Naive B cell (primary cell): ENCODE results near the gene VASH2. TPM values are rescaled to one million over a fixed set of nuclear protein-coding genes. Genes with fewer than 3 reads are reported as not detected.
"Not testable (repeated sequence)": the region's sequence is repeated elsewhere in the genome, so short reads cannot be mapped to it uniquely, and the experiment has no call there.

ENCODE experiments used
- ATAC-seq, 2 donors: fragments of 150-1000 bp; cut with Tn5 transposase; 2 replicates each; pipeline ENCODE4 v1.10.0; 2021; ENCODE audit warnings: low read depth in 2 of 2, mild to moderate bottlenecking in 2 of 2, moderate library complexity in 2 of 2
- DNase-seq: peaks from one replicate; pipeline ENCODE4 v3.0.0; 2022
- H3K27ac Mint-ChIP-seq, 6 donors: one replicate each; pipeline ENCODE4 v1.8.0; 2020 to 2022; ENCODE audit warnings: mild to moderate bottlenecking in 6 of 6, mixed read lengths in 6 of 6, moderate library complexity in 5 of 6, inconsistent platforms in 2 of 6
- H3K27me3 Mint-ChIP-seq, 3 donors: one replicate each; pipeline ENCODE4 v1.8.0; 2021 to 2022; ENCODE audit warnings: mixed read lengths in 3 of 3, mild to moderate bottlenecking in 1 of 3
- H3K36me3 Mint-ChIP-seq, 2 donors: one replicate each; pipeline ENCODE4 v1.8.0; 2020 to 2022; ENCODE audit warnings: mixed read lengths in 2 of 2, inconsistent platforms in 1 of 2, mild to moderate bottlenecking in 1 of 2
- H3K4me1 Mint-ChIP-seq, 3 donors: one replicate each; pipeline ENCODE4 v1.8.0; 2020 to 2022; ENCODE audit warnings: mixed read lengths in 3 of 3, inconsistent platforms in 1 of 3, mild to moderate bottlenecking in 1 of 3, moderate library complexity in 1 of 3
- H3K4me3 Mint-ChIP-seq, 8 donors: one replicate each; pipeline ENCODE4 v1.8.0; 2020 to 2022; ENCODE audit warnings: mild to moderate bottlenecking in 8 of 8, mixed read lengths in 8 of 8, moderate library complexity in 8 of 8, inconsistent platforms in 2 of 8
- H3K9me3 Mint-ChIP-seq, 7 donors: one replicate each; pipeline ENCODE4 v1.8.0; 2020 to 2022; ENCODE audit warnings: mixed read lengths in 7 of 7, mild to moderate bottlenecking in 5 of 7, inconsistent platforms in 2 of 7, moderate library complexity in 1 of 7
- polyA plus RNA-seq, 6 donors: library from polyadenylated mRNA; unstranded; fragments of 300-500 nt; fragmentation: Illumina TruSeq; gene quantifications; one replicate each; pipeline ENCODE4 v1.2.3, GENCODE V29; 2021; ENCODE audit warnings: low read depth in 6 of 6

The VASH2 gene
- under 1 TPM in 4 of 6 donors, not detected in 2; 0.06 to 0.51 (median 0.09) TPM for polyA plus RNA-seq

DNA sequence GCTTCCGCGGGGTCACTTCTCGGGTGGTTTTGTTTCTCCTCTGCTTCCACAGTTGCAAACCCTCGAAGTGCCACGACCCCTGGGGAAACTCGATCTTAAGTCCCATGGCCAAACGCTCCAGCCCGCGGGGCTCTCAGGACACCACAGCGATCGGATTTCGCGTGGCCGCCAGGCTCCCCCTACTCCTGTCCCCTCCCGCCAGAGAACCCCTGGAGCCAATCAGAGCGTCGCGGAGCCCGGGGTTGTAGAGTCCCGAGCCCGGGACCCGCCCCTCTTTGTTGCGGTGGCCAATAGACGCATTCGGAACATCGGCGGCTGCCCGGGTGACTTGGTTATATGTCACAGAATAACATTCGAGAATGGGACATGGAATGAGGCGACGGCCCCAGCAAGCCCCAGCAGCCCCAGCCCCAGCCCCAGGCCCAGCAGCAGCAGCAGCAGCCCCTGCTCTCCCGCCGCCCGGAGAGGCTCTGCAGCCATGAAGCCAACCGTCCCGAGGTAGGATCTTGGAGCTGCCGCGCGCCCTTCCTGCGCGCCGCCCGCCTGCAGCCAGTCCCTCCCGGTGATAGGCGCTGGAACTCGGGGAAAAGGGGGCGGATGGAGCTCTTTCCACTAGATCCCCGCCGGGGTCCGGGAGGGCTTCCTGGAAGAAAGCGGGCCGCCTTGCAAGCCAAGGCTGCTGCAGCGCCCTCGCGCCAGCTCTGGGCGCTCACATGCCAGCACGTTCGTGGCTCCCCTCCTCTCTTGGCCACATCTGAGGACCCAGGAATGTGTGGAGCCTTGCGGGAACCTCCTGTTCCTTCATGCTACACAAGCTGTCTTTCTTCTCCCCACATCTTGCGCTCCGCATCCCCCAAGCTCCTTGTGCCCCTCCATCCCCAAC is at the start of gene VASH2:
VASH2 (plus strand) TSS at position 299 of the 883 bp plus-strand sequence. CDS start 1,002 bp downstream, outside the sequence.
- DNase-seq (peak; percentile 67), ATAC-seq (peak; percentile 97 to 98)
- Mint-ChIP-seq H3K36me3 (no peaks in the 10 kb centered on the region), H3K27me3 (peaks cover 16 to 34% (median 26%) of the 10 kb centered on the region in 3 donors), H3K27ac (peak within 1 kb of the TSS in 2 of 6 donors; percentile 19 to 33), H3K4me3 (peak within 1 kb of the TSS; percentile 81 to 93 (median 92)), H3K9me3 (peaks cover 0 to 2% (median 0%) of the 10 kb centered on the region in 7 donors), H3K4me1 (peaks cover 23 to 33% (median 31%) of the 10 kb centered on the region in 3 donors)

GRCh38 chr1:212901290-212901689 is 49.1 kb upstream of the VASH2 start:
- DNase-seq (no peak), ATAC-seq (no peak)
- H3K4me3 Mint-ChIP-seq = no peak overlapping the region
- peaks cover 32 to 34% of the 10 kb centered on the region in 2 donors for H3K36me3 Mint-ChIP-seq
- H3K9me3 Mint-ChIP-seq = peaks cover 10 to 59% (median 40%) of the 10 kb centered on the region in 7 donors
- H3K4me1 Mint-ChIP-seq = no peaks in the 10 kb centered on the region
- H3K27me3 Mint-ChIP-seq = no peaks in the 10 kb centered on the region
- H3K27ac Mint-ChIP-seq = no peak overlapping the region

GRCh38 chr1:212902054-212902453 is 48.3 kb upstream of the VASH2 start:
- Mint-ChIP-seq H3K9me3 (peaks cover 10 to 59% (median 40%) of the 10 kb centered on the region in 7 donors), H3K4me3 (no peak overlapping the region), H3K27me3 (no peaks in the 10 kb centered on the region), H3K36me3 (peaks cover 30 to 33% of the 10 kb centered on the region in 2 donors), H3K4me1 (no peaks in the 10 kb centered on the region), H3K27ac (no peak overlapping the region)
- ATAC-seq = no peak
- DNase-seq = no peak

DNA sequence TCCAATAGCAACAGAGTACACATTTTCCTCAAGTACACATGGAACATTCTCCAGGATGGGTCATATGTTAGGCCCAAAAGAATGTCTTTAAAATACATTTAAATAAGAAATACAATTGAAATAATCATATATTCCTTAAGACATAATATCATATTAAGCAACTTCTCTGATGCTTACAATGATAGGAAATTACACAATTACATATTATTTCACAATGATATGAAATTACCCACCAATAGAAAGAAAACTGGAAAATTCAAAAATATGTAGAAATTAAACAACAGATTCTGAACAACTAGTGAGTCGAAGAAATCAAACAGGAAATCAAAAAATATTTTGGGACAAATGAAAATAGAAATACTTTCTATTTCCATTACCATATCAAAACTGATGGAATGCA is 46.7 kb upstream of the VASH2 start:
- Mint-ChIP-seq H3K9me3 (peaks cover 10 to 59% (median 40%) of the 10 kb centered on the region in 7 donors), H3K27ac (no peak overlapping the region), H3K4me3 (no peak overlapping the region), H3K4me1 (no peaks in the 10 kb centered on the region), H3K27me3 (no peaks in the 10 kb centered on the region), H3K36me3 (peaks cover 25 to 30% of the 10 kb centered on the region in 2 donors)
- DNase-seq (no peak), ATAC-seq (no peak)

DNA sequence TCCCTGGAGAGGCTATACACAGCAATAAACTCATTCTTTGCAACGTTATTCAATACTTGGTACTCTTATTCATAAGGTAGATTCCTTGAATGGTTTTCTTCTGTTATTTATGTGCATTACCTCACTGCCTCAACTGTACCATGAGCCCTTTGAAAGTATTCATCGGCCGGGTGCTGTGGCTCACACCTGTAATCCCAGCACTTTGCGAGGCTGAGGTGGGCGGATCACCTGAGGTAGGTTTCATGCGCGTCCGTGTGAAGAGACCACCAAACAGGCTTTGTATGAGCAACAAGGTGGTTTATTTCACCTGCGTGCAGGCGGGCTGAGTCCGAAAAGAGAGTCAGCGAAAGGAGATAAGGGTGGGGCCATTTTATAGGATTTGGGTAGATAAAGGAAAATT is 42.3 kb upstream of the VASH2 start:
- H3K9me3 Mint-ChIP-seq = peaks cover 0 to 23% (median 10%) of the 10 kb centered on the region in 7 donors
- H3K4me1 Mint-ChIP-seq, DNase-seq, ATAC-seq, H3K4me3 Mint-ChIP-seq, H3K27me3 Mint-ChIP-seq, H3K27ac Mint-ChIP-seq, H3K36me3 Mint-ChIP-seq: not testable (repeated sequence)

DNA sequence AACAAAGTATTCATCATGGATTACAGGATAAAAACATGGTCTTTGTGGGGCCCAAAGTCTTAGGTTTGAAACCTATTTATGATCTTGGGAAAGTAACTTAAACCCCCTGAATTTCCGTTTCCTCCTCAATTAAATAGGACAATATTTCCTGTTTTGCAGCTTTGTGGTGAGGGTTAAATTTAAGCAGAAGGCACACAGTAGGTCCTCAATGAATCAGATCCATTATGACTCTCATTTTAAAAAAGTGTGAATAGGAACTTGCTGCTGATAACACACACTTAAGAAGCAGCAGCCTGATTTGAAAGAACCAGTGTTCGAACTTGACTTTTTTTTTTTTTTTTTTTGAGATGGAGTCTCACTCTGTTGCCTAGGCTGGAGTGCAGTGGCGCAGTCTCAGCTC is 41.4 kb upstream of the VASH2 start:
- Mint-ChIP-seq H3K4me1 (no peaks in the 10 kb centered on the region), H3K27me3 (peaks cover 0 to 5% (median 0%) of the 10 kb centered on the region in 3 donors), H3K9me3 (peaks cover 0 to 20% (median 3%) of the 10 kb centered on the region in 7 donors), H3K27ac (no peak overlapping the region), H3K36me3 (no peaks in the 10 kb centered on the region), H3K4me3 (no peak overlapping the region)
- DNase-seq = no peak
- ATAC-seq = no peak

DNA sequence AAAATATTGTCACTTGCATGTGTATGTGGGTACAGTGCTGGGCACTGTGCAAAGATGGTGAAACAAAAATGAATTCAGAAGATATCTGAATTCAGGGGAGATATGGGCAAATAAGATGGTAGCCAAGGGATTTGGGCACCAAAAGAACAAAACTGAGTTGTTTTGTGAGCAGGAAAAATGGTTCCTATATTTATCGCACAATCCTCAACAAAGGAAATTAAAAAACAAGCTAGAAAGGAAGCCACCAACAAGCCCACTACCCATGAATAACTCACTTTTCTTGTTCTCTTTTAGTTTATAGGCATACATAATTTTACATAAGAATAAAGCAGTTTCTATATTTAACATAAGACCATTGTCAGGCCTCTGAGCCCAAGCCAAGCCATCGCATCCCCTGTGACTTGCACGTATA is 40.7 kb upstream of the VASH2 start:
- ATAC-seq (no peak), DNase-seq (no peak)
- H3K36me3 Mint-ChIP-seq = no peaks in the 10 kb centered on the region
- no peak overlapping the region for H3K27ac Mint-ChIP-seq
- peaks cover 0 to 5% (median 0%) of the 10 kb centered on the region in 3 donors for H3K27me3 Mint-ChIP-seq
- H3K4me3 Mint-ChIP-seq = no peak overlapping the region
- peaks cover 0 to 14% (median 2%) of the 10 kb centered on the region in 7 donors for H3K9me3 Mint-ChIP-seq
- H3K4me1 Mint-ChIP-seq = no peaks in the 10 kb centered on the region

- H3K27me3 Mint-ChIP-seq, H3K4me1 Mint-ChIP-seq, DNase-seq, ATAC-seq, H3K9me3 Mint-ChIP-seq, H3K36me3 Mint-ChIP-seq, H3K4me3 Mint-ChIP-seq: not testable (repeated sequence)
- peak overlapping the region in 1 of 6 donors; percentile 20 for H3K27ac Mint-ChIP-seq
These were observed 40.1 kb upstream of the VASH2 start for GRCh38 chr1:212910213-212910612.

GRCh38 chr1:212913638-212914037 is 36.7 kb upstream of the VASH2 start:
- peaks cover 3 to 27% (median 24%) of the 10 kb centered on the region in 3 donors for H3K27me3 Mint-ChIP-seq
- not testable (repeated sequence) for H3K36me3 Mint-ChIP-seq, H3K4me3 Mint-ChIP-seq, H3K4me1 Mint-ChIP-seq, ATAC-seq, DNase-seq, H3K27ac Mint-ChIP-seq, H3K9me3 Mint-ChIP-seq

DNA sequence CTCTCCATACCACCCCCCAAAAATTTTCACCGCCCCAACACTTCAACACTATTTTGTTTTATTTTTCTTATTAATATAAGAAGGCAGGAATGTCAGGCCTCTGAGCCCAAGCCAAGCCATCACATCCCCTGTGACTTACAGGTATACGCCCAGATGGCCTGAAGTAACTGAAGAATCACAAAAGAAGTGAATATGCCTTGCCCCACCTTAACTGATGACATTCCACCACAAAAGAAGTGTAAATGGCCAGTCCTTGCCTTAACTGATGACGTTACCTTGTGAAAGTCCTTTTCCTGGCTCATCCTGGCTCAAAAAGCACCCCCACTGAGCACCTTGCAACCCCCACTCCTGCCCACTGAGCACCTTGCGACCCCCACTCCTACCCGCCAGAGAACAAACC is 36.2 kb upstream of the VASH2 start:
- not testable (repeated sequence) for ATAC-seq, H3K36me3 Mint-ChIP-seq, H3K9me3 Mint-ChIP-seq, H3K4me1 Mint-ChIP-seq, H3K4me3 Mint-ChIP-seq, DNase-seq, H3K27ac Mint-ChIP-seq
- peaks cover 3 to 28% (median 24%) of the 10 kb centered on the region in 3 donors for H3K27me3 Mint-ChIP-seq

DNA sequence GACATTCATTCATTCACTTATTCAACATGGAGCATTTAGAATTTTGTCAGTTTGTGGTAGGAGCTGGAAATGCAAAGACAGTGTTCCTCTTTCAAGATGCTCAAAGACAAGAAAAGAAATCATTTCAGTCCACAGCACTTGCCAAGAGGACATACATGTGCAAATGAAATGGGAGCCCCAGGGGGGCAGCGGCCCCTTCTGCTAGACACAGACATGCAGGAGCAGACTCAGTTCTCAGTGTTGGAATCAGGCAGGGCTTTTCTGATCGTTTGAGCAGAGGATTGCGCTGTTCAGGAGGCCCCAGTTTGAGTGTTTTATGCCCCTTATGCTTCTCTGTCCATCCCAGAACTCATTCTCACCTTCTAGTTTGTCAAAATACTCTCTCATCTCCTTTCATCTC is 35.6 kb upstream of the VASH2 start:
- peak overlapping the region in 3 of 6 donors; percentile 3 to 50 (median 9) for H3K27ac Mint-ChIP-seq
- H3K36me3 Mint-ChIP-seq = no peaks in the 10 kb centered on the region
- H3K9me3 Mint-ChIP-seq = no peaks in the 10 kb centered on the region
- peaks cover 5 to 10% (median 8%) of the 10 kb centered on the region in 3 donors for H3K4me1 Mint-ChIP-seq
- DNase-seq = no peak
- peaks cover 3 to 28% (median 24%) of the 10 kb centered on the region in 3 donors for H3K27me3 Mint-ChIP-seq
- ATAC-seq = no peak
- no peak overlapping the region for H3K4me3 Mint-ChIP-seq

GRCh38 chr1:212915245-212916091 is 34.9 kb upstream of the VASH2 start:
- H3K4me3 Mint-ChIP-seq = no peak overlapping the region
- H3K36me3 Mint-ChIP-seq = no peaks in the 10 kb centered on the region
- H3K27ac Mint-ChIP-seq = peak overlapping the region in 1 of 6 donors; percentile 50
- H3K27me3 Mint-ChIP-seq = peaks cover 3 to 27% (median 25%) of the 10 kb centered on the region in 3 donors
- DNase-seq (no peak), ATAC-seq (no peak)
- H3K4me1 Mint-ChIP-seq = peaks cover 5 to 10% (median 8%) of the 10 kb centered on the region in 3 donors
- H3K9me3 Mint-ChIP-seq = no peaks in the 10 kb centered on the region

- peaks cover 5 to 10% (median 8%) of the 10 kb centered on the region in 3 donors for H3K4me1 Mint-ChIP-seq
- H3K9me3 Mint-ChIP-seq = no peaks in the 10 kb centered on the region
- H3K36me3 Mint-ChIP-seq = no peaks in the 10 kb centered on the region
- peaks cover 10 to 39% (median 29%) of the 10 kb centered on the region in 3 donors for H3K27me3 Mint-ChIP-seq
- ATAC-seq = peak in 1 of 2 donors; percentile 21
- H3K27ac Mint-ChIP-seq = peak overlapping the region in 2 of 6 donors; percentile 22 to 51
- no peak for DNase-seq
- H3K4me3 Mint-ChIP-seq = peak overlapping the region in 1 of 8 donors; percentile 21
These were observed 33.7 kb upstream of the VASH2 start for GRCh38 chr1:212916481-212917133.
